HFFc6 (cell line): ENCODE measurements around the gene S1PR4. TPM values are rescaled to one million over a fixed set of nuclear protein-coding genes. Genes with fewer than 3 reads are reported as not detected.
"Not testable (repeated sequence)": the region's sequence is repeated elsewhere in the genome, so short reads cannot be mapped to it uniquely, and the experiment has no call there.

Experiments used
- DNase-seq: peaks from one replicate; pipeline ENCODE4 v3.0.0-alpha.2; 2018
- H3K27ac Mint-ChIP-seq: 2 replicates; pipeline ENCODE4 v1.8.0; 2020; ENCODE audit warnings: mild to moderate bottlenecking, mixed read lengths
- H3K27me3 Mint-ChIP-seq: 2 replicates; pipeline ENCODE4 v1.8.0; 2021; ENCODE audit warnings: mild to moderate bottlenecking, moderate library complexity, mixed read lengths; ENCODE audit not compliant: insufficient read depth
- H3K36me3 Mint-ChIP-seq: 2 replicates; pipeline ENCODE4 v1.8.0; 2021; ENCODE audit warnings: low read depth, mixed read lengths
- H3K4me1 Mint-ChIP-seq: 2 replicates; pipeline ENCODE4 v1.8.0; 2020; ENCODE audit warnings: low read depth, mixed read lengths
- H3K4me3 Mint-ChIP-seq: 2 replicates; pipeline ENCODE4 v1.8.0; 2020; ENCODE audit warnings: mild to moderate bottlenecking, moderate library complexity, mixed read lengths
- H3K9me3 Mint-ChIP-seq: 2 replicates; pipeline ENCODE4 v1.8.0; 2020; ENCODE audit warnings: mild to moderate bottlenecking, mixed read lengths
- total RNA-seq, 6 experiments: library from RNA; stranded (reverse); fragmentation: NEBNext Ultra II Directional; extraction: Animal tissue kit (Norgen Biotek cat#: 25700); gene quantifications; 2 replicates in 1 of 6; 3 replicates in 5 of 6; pipeline ENCODE4 v1.2.3, GENCODE V29; 2021
- TF ChIP-seq, protein P1 (sequence below): fragments of 200-600 bp; sonication (generic); IDR thresholded peaks from 2 replicates; pipeline ENCODE4 v1.5.0; 2021; ENCODE audit warnings: antibody characterized with exemption, mild to moderate bottlenecking

The S1PR4 gene
- total RNA-seq, 6 experiments from 2014 or later, result not detected

DNA sequence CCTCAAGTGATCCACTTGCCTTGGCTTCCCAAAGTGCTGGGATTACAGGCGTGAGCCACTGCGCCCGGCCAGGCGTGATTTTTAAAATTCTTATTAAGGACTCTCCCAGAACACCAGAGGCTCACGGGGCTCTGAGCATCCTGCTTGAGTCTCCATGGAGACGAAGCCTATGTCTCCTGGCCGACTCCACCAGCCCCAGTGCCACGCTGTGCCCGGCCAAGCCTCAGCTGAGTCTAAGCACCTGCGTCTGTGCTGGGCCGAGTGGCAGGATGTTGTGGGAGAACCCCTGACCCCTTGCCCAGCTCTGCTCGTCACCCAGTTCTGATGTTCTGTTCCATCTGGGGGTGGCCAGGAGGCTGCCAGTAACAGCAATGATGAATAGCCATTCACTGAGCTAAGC lies 42.0 kb downstream of the S1PR4 start:
- Mint-ChIP-seq H3K36me3 (0 out of 2 replicates have a peak, but pooled peaks cover 5% of the 10 kb centered on the region), H3K9me3 (no peaks in the 10 kb centered on the region), H3K4me1 (no peaks in the 10 kb centered on the region), H3K27me3 (peaks cover 2% of the 10 kb centered on the region; the same call in 1 of the 2 replicates), H3K4me3 (no peak overlapping the region), H3K27ac (no peak overlapping the region)
- TF ChIP-seq, protein P1, sequence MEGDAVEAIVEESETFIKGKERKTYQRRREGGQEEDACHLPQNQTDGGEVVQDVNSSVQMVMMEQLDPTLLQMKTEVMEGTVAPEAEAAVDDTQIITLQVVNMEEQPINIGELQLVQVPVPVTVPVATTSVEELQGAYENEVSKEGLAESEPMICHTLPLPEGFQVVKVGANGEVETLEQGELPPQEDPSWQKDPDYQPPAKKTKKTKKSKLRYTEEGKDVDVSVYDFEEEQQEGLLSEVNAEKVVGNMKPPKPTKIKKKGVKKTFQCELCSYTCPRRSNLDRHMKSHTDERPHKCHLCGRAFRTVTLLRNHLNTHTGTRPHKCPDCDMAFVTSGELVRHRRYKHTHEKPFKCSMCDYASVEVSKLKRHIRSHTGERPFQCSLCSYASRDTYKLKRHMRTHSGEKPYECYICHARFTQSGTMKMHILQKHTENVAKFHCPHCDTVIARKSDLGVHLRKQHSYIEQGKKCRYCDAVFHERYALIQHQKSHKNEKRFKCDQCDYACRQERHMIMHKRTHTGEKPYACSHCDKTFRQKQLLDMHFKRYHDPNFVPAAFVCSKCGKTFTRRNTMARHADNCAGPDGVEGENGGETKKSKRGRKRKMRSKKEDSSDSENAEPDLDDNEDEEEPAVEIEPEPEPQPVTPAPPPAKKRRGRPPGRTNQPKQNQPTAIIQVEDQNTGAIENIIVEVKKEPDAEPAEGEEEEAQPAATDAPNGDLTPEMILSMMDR, result no peak
- DNase-seq, result no peak

DNA sequence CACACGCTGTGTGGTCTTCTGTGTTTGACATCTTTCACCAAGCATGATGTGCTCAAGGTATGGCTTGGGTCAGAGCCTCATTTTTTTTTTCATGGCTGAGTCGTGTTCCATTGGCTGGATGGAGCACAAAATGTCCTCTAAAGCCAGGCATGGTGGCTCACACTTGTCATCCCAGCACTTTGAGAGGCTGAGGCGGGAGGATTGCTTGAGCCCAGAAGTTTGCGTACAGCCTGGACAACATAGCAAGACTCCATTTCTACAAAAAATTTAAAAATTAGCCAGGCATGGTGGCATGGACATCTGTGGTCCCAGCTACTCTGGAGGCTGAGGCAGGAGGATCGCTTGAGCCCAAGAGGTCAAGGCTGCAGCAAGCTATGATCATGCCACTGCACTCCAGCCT lies 43.0 kb downstream of the S1PR4 start:
- H3K36me3 Mint-ChIP-seq, H3K4me3 Mint-ChIP-seq, H3K27me3 Mint-ChIP-seq, H3K4me1 Mint-ChIP-seq, H3K27ac Mint-ChIP-seq, DNase-seq, H3K9me3 Mint-ChIP-seq: not testable (repeated sequence)

DNA sequence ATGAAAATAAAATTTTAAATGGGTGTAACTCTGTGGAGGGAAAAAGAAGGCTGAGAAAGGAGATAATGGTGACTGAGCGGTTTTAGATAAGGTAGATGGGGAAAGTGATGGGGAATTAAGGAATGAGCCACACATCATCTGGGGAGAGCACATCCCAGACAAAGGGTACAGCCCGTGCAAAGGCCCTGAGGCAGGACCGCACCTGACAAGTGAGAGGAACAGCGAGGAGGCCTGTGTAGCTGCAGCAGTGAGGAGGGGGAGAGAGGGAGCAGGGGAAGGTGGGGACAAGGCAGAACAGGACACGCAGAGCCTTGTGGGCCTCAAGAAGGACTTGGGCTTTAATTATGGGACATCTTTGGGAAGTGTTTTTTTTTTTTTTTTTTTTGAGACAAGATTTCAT lies 44.1 kb downstream of the S1PR4 start:
- H3K36me3 Mint-ChIP-seq, result no peaks in the 10 kb centered on the region
- no peak overlapping the region for H3K4me3 Mint-ChIP-seq
- no peaks in the 10 kb centered on the region for H3K4me1 Mint-ChIP-seq
- H3K27ac Mint-ChIP-seq, result no peak overlapping the region
- no peak for DNase-seq
- peaks cover 8% of the 10 kb centered on the region for H3K27me3 Mint-ChIP-seq
- TF ChIP-seq, protein P1, result no peak
- no peaks in the 10 kb centered on the region for H3K9me3 Mint-ChIP-seq

DNA sequence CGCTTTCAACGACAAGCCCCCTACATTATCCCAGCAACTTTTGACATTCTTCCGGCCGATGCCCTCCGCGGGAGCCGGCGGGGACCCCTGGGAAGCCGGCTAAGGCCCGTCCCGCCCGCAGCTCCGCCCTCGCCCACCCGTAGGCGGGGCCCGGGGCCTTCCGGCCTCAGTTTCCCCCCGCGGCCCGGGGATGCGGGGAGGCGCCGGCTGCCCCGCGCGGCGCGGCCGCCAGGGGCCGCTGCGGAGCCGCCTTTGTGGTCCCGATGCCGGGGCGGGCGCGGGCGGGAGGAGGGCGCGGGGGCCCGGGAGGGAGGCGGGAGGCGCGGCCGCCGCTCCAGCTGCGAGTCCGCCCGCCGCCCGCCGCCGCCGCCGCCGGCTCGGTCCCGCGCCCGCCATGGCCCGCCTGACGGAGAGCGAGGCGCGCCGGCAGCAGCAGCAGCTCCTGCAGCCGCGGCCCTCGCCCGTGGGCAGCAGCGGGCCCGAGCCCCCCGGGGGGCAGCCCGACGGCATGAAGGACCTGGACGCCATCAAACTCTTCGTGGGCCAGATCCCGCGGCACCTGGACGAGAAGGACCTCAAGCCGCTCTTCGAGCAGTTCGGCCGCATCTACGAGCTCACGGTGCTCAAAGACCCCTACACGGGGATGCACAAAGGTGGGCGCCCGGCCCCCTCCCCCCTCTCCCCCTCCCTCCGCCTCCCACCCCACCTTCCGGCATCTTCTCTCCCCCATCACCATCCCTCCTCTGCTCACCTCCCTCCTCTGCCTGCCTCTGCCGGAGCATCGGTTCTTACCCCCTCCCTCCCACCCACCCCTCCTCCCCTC lies 46.0 kb downstream of the S1PR4 start, which contains the start of gene CELF5:
CELF5 (plus strand) TSS at position 316 of the 823 bp plus-strand sequence; CDS start at position 395, 79 bp downstream.
- H3K9me3 Mint-ChIP-seq, result no peaks in the 10 kb centered on the region
- TF ChIP-seq, protein P1, result peak; percentile 75
- no peak for DNase-seq
- H3K27ac Mint-ChIP-seq, result no peak within 1 kb of the TSS
- no peaks in the 10 kb centered on the region for H3K36me3 Mint-ChIP-seq
- H3K4me1 Mint-ChIP-seq, result no peaks in the 10 kb centered on the region
- H3K27me3 Mint-ChIP-seq, result peaks cover 14% of the 10 kb centered on the region
- peak within 1 kb of the TSS; percentile 24; the same call in 1 of the 2 replicates for H3K4me3 Mint-ChIP-seq

DNA sequence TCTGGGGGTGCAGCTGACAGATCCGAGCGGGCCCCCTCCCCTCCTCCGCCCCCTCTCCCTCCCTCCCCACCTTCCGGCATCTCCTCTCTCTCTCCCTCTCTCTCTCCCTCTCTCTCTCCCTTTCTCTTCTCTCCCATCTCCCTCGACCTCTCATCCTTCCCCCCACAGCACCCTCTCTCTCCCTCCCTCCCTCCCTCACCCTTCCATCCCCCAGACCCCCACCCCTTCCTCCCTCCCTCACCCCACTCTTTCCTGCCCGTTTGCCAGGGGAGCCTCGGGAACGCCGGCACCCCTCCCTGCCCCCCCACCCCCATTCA lies 46.6 kb downstream of the S1PR4 start:
- Mint-ChIP-seq H3K9me3 (no peaks in the 10 kb centered on the region), H3K27me3 (peaks cover 15% of the 10 kb centered on the region), H3K4me1 (no peaks in the 10 kb centered on the region), H3K27ac (no peak overlapping the region), H3K36me3 (no peaks in the 10 kb centered on the region), H3K4me3 (no peak overlapping the region)
- DNase-seq, result no peak
- TF ChIP-seq, protein P1, result no peak

DNA sequence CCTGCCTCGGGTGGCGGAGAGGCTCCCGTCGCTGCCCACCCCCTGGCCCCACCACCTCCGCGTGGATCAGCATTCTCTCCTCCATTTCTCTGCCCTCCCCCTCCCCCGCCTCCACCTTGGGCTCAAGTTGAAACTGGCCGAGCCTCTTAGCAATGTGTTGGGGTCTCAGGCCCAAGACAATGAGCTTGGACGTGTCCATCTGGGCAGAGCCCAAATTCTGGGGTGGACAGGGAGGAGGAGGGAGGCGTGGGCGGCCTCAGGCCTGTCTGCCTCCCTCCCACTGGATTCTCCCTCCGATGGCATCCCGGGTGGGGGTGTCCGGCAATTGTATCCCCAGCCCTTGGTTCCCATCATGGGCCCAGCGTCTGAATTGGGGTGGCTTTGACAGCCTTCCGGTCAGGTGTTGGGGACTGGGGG lies 47.1 kb downstream of the S1PR4 start:
- H3K4me3 Mint-ChIP-seq, result no peak overlapping the region
- DNase-seq, result no peak
- H3K27me3 Mint-ChIP-seq, result peaks cover 15% of the 10 kb centered on the region
- H3K36me3 Mint-ChIP-seq, result no peaks in the 10 kb centered on the region
- TF ChIP-seq, protein P1, result no peak
- H3K4me1 Mint-ChIP-seq, result no peaks in the 10 kb centered on the region
- H3K9me3 Mint-ChIP-seq, result no peaks in the 10 kb centered on the region
- H3K27ac Mint-ChIP-seq, result no peak overlapping the region
